Amniotic stem cell (primary cell): ENCODE results near the gene SVIL.
"Not testable (repeated sequence)": the region's sequence is repeated elsewhere in the genome, so short reads cannot be mapped to it uniquely, and the experiment has no call there.

Experiments used
- DNase-seq: peaks from one replicate; lab custom pipeline; 2025; lab: John Stamatoyannopoulos, UW

Gene SVIL

DNA sequence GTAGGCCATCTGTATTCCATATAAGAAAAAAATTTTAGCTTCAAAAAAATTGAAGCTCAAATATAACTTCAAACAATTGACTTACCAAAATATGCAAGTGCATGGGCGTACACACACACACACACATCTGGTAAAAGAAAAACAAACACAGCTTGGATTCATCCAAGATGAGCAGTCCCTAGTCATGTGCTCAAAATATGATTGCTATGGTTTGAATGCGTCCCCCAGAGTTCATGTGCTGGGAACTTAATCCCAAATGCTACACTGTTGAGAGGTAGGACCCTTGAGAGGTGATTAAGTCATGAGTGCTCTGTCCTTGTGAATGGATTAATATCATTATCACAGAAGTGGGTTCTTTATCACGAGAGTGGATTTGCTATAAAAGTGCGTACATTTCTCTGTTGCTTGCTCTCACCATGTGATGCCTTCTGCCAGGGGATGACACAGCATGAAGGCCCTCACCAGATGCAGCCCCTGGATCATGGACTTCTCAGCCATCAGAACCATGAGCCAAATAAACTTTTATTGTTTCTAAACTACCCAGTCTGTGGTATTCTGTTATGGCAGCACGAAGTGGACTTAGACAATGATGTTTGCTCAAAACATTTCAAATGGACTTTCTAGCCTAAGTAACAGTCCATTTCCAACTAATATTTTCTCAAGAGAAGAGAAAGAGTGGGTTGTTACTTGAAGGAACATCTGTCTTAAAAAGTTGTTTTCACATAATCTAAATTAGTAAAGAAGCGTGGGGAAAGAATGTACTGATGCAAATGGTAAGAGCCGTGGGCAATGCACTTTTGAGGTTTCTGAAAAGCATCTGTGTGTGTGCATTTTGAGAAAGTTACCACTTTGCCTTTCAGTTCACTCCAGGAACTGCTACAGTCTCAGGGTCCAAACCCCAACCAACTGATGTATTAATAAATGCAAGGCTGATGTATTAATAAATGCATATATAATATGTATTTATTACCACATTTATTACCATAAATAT lies 15.1 kb upstream of the SVIL start:
- no peak for DNase-seq

DNA sequence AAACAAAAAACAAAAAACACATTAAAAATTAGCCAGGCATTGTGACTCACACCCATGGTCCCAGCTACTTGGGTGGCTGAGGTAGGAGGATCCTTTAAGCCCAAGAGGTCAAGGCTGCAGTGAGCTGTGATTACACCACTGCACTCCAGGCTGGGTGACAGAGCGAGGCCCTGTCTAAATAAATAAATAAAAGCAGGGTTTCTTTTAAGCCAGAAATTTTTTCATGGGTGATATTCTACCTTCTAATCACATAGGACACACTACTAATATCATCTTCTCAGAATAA lies 14.2 kb upstream of the SVIL start:
- DNase-seq = no peak

DNA sequence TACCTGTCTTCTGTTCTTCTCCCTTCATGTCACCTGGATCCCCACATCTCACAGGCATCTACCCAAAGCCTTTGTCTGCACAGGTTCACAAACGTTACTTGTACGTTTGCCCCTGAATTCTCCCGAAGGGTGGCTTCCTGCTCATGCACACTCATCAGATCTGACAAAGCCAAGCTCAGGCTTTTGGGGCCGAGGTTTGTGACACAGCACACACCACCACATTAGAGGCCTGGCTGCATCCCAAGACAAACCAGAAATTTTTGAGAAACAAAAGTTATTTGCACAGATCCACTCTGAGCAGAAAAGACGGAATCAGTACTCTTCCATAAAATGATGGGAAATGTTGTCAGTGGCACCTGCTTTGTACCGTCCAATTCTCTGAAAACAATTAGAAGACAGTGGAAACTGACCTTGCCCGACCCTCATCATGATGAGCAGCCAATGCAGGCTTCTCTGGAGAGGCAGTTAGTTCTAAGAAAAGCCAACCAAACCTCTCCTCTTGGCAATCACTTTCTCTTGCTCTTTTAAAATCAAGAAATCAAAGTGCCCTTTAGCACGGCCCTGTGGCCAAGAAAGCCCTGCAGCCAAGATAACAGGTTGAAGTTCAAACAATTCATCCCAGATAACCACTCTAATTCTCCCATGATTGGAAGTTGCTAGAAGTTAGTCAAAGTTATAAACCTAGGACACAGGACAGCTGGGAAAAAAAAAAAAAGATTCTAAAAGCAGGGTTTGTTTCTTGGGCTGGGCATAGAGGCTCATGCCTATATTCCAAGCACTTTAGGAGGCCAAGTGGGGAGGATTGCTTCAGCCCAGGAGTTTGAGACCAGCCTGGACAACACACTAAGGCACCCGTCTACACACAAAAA lies 13.6 kb upstream of the SVIL start:
- no peak for DNase-seq

DNA sequence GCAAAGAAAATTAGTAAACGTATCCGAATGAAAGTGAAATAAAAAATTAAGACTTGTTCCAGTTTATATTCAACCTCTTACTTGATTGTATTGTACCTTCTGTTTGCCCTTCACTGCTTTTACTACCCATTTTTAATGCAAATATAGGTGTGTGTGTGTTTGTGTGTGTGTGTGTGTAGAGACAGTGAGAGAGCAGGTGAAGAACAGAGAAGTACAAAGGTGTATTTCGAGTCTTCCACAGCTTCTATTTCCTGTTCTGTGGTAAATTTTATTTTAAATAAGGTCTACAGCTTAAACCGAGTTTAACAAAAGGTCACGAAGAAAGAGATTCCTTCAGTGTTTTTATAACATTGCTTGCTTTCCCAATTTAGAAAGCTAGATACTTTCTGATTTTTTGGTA lies 12.7 kb upstream of the SVIL start:
- DNase-seq = no peak

DNA sequence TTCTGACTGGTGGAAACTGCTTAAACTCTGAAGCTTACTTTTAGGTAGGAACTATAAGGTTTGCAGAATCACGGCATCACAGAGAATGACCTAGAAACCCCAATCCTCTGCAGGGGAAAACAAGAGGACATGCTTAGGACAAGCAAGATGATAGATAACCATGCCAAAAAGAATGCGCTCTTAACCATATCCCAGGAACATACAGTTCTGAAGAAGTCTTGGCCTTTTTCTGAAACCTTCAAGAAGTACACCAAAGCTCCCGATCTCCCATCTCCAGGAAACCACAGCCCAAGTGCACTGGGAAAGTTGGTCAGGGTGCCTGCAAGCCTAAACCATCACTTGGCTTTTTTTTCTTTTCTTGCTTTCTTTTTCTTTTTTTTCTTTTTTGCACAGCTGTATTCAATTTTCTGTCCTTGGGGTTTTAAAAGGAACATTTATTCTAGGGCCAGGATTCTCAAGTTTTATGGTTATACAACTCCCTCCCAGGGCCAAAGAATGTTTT lies 12.2 kb upstream of the SVIL start:
- no peak for DNase-seq

DNA sequence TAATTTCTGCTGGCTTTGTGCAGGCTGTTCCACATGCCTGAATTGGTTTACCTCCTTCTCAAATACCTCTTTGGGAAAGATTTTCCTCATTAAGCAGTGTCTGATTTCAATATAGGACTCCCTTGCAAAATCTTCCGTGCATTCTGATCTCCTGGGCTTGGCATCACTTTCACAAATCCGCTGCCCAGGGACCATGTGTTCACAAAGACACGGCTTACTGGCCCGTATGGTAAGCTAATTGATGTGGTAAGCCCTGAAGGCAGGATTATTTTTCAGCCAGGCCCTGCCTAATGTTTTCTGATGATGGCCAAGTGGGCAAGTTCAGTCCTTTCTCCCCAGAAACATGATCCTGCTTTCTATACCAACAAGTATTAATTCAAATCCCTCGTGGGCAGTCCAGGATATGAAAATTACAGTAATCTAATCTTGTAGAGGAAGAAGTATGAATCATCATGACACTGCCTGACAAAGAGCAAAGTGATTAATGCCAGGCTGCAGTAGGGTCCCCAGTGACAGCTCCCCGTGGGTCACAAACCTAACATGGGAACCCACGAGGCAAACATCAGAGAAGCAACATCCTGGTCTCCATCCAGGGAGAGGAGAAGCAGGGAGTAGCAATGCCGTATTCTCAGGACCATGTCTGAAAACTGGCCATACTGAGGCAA lies 11.6 kb upstream of the SVIL start:
- peak; percentile 80 for DNase-seq

DNA sequence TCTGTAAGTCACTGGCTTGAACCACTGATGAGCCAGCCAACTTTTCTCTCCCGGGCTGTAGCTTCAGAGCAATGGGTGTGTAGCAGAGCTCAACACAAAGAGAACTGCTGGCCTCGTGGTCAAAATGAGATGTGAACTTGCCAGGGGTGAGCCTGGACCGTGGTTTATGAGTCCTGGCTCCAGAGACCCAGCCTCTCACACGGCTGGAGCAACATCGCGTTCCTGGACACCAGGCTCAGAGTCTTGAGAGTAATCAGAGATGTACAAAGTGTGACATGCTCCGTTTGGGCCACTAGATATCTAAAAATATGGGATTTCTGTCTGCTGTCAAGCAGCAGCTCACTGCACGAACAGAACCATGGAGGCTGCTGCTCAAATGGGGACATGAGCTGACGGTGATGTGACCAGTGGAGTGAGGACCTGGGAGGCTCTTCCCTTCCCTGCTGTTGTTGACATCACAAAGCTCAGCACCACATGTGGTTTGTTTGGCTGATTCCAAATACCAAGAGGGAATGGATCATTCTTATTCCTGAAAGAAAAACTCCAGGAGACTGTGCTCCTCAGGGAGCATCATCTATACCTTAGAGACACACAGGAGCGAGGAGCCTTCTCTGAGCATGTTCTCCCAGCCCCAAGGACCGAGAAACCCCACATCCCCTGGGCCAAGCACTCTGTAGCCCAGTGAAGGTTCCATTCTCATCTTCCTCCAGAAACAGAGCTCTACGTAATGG lies 9.2 kb upstream of the SVIL start:
- DNase-seq = no peak

DNA sequence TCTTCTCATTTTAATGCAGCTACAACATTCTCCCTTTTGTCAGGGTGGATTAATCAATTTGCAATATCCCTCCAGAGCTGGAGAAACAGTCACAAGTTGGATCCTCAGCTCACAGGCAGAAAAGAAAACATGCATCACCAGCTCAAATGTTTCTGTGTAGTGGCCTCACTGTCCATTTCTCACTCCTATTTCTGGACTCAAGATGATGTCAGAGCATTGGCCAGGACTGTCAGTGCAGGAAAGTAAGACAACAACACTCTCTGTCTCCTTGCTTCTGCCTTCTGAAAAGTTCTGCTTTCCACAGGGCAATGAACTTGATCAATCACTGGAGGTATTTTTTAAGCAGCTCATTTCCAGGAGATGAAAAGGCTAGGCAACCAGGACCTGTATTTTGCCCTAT lies 8.2 kb upstream of the SVIL start:
- no peak for DNase-seq

DNA sequence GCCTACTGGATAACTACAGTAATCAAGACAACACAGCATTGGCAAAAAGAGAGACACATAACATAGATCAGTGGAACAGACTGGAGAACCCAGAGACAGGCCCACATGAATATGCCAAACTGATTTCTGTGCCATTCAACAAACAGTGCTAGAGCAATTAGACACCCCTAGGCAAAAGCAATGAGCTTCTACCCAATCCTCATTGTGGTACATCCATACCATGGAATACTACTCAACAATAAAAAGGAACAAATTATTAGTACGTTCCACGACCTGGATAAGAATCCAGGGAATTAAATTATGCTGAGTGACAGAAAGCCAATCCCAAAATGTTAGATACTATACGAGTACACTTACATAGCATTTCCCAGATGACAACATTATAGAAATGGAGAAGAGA lies 2.8 kb upstream of the SVIL start:
- DNase-seq = no peak

DNA sequence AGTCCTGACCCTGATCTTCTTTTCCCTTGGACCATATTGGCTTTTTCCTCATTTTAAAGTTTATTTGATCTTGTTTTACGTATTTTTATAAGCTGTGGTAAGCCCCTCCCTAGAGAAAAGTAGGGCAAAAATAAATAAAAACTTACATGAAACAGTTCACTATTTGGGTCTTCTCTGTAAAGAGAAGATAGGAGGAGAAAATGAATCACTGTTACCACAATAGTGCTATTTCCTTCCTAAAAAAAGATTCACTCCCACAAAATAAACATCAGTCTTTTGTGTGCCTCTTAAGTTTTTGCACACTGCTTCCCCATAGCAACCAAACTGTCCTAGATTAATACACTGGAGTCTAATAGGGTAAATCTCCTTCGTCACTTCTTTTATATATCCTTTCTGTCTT lies 1.4 kb upstream of the SVIL start:
- DNase-seq = no peak

DNA sequence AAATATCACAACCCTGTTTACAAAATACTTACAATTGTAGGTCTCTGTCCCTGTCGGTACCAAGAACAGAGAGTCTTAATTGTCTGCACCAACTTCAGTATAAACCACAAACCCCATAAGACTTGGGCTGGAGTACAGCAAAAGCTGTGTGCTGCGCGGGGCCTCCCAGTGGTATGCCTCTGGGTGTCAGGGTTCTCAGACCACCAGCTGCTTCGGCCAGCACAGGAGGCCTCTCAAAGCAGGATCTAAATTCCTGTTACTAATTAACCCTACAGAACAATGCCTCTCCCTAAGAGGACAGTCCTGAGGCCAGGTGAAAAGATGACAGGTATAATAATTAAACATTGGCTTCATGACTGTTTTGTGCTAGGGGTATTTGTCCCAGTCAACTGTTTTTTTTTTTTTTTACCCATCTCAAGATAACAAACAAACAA lies 957 bp upstream of the SVIL start:
- DNase-seq = no peak

DNA sequence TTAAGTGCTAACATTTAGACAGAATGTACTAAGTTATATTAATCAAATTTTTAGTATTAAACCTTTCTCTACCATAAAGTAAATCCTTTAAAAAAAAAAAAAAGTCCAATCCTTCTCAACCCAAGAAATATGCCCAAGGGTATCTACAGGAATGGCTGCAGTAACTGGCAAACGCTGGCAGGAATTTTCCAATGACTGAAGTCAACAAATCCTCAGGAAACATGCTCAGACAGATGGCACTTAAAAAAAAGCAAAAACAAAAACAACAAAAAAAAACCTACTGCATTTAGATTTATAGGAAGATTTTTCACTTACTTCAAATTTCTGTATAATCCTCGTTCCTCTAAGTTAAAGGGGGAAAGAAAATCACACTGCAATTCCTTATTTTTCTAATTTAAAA lies 666 bp downstream of the SVIL start:
- DNase-seq = no peak

DNA sequence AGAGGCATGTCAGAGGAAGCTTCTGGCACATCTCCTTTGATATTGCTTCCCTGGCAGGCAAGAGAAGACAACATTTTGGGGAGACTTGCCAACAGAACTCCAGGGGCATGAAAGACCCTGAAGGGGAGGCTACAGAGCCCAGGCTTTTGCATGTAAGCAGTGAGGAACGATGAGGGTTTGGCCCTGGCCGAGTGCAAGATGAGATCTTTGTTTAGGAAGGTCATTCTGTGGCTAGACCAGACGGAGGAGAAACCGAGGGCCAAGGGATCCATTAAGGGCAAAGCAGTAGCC lies 3.8 kb downstream of the SVIL start:
- DNase-seq = no peak

DNA sequence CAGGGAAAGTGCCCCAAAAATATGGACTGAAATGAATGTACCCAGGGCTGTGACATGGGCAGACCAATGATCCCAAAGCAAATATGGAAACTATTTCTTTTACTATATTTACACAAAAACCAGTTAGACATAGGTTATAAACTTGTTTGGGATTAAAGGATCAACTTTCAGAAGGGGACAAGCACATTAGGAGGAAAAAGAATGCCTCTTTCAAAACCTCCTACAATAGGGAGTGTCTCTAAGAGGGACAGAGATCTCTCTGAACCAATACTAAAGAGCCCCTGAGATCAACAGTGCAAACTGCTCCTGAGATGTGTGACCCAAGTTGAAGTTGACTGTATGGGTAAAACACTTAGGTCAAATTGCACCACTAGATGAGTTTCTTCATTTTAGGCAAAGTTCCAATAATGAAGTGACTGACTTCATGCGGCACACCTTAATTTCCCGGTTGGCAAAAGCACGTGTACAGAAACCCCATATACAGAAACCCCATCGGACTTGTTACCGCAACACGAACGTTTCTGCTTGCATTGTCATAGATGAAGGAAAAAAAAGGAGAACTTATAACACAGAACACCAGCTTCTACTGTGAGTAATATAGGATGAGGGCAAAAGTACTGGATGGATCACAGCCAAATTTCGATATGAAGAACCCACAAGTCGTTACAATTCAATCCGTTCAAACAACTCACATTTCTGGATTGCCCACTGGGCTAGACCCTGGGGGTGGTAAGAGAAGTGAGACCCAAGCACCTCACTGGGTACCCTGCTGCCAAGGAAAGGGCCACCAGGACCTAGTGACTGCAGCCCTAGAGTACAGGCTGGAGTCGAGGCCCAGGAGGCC lies 4.3 kb downstream of the SVIL start:
- no peak for DNase-seq

DNA sequence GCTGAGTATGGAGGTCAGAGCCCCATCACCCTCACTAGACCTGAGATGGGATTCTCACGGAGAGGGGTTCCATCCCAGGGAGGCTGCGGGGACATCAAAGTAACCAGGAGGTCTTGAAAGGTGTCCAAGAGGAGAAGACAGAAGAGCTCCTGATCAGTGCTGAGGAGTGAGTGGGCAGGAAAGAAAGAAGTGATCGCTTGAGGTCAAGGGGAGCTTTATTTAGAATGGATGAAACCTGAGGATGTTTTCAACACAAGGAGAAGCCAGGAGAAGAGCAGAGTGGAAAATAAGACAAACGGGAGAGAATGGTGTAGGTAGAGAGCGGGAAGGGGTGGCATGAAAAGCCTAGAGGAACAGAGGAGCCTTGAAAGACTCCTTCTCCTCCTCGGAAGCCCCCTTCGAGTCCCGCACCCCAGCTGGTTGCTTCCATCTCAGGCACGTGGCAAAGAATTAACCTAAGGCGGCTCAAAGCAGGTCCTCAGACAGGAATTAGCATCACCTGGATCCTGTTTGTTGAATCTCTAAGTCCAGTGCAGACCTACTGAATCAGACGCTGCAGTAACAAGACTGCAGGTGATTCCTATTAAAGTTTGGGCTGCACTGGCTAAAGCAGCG lies 5.8 kb downstream of the SVIL start:
- DNase-seq = no peak

DNA sequence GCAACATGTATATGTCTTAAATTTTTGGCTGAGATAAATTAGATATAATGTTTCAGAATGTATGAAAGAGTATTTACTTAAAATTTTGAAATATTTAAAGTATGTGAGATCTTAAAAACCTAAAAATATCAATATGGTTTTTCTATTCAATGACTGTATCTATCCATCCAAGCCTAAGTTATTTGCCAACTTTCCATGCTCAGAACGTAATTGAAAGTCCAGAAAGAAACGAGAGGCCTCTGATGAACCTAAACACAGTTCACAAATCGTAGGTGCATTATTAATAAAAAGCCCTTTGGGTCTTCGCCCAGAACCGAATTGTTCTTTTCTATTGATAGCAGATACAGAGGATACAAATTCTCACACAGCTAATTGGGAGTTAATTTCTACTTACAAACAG lies 6.5 kb downstream of the SVIL start:
- no peak for DNase-seq

DNA sequence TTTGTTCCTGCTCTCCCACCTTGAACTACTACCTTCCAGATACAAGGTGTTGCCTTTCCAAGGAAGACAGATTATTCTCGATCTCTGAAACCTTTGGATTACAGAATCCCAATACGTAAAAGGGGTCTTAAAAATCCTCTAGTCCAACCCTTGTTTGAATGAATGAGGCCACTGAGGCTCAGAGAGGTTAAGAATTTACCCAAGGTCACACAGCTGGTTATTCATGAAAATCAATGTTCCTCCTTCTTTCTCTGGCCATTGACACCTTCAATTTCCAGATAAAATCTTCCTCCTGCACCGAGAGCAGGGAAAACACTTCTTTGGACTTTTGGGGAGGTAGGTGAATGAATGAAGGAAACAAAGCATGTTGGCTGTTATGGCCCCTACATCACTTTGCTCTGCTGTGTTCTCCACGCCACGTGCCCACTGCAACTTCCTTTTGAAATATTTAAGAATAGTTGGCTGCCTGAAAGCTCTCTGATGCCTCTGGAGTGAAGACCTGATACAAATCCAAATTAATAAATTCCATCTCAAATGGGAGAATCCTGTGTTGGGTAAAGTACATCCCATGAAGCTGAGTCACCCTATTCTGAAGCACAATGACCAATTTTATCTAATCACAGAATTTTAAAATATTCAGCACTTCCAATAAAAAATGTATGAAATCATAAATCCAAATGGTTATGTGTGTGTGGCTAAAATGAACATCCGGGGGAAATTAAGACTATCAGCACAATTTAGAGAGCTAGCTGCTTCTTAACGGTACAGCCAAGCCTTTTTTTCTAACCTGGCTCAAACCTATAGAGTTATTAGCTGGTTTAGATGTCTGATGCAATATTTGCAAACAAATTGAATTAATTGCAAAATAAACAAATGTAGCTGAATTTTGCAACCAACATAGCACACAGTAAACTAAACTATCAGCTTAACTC lies 7.3 kb downstream of the SVIL start:
- DNase-seq = no peak

DNA sequence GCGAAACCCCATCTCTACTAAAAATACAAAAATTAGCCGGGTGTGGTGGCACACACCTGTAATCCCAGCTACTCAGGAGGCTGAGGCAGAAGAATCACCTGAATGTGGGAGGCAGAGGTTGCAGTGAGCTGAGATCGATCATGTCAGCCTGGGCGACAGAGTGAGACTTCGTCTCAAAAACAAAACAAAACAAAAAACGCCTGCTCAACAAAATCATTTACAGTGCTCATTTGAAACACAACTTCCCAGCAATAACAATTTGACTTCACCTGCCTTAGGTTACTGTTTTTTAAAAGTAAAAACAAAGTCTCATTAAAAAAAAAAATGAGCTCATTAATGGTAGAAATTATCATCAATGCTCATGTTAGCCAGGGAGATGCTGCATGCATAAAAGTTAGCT lies 10.4 kb downstream of the SVIL start:
- not testable (repeated sequence) for DNase-seq

DNA sequence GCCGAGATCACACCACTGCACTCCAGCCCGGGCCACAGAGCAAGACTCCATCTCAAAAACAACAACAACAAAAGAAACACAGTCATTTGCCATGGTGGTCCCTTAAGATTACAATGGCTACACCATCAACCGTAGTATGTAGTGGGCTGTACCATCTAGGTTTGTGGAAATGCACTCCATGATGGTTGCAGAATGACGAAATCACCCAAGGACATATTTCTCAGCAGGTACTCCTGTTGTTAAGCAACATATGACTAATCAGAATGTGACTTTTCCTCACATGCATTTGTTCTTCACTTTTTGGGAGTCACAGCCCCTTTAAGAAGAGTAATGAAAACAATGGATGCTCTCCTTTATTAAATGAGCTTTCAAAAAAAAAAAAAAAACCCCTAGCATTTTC lies 11.0 kb downstream of the SVIL start:
- DNase-seq = no peak
